Measurements from ENCODE around the gene CASP6.

GRCh38 chr4:109733728-109734127 lies 30.5 kb upstream of the CASP6 start:
- TF ChIP-seq POLR2A (IDR thresholded peaks at IDR 0.05; ENCODE audit: low read length), result no peak
- TF ChIP-seq GATA1 (IDR thresholded peaks at IDR 0.05; ENCODE audit: low read depth, low read length), result no peak

All from erythroblast (primary cell).